ENCODE results near the gene CD84.
"Not testable (repeated sequence)": the region's sequence is repeated elsewhere in the genome, so short reads cannot be mapped to it uniquely, and the experiment has no call there.

The CD84 gene

DNA sequence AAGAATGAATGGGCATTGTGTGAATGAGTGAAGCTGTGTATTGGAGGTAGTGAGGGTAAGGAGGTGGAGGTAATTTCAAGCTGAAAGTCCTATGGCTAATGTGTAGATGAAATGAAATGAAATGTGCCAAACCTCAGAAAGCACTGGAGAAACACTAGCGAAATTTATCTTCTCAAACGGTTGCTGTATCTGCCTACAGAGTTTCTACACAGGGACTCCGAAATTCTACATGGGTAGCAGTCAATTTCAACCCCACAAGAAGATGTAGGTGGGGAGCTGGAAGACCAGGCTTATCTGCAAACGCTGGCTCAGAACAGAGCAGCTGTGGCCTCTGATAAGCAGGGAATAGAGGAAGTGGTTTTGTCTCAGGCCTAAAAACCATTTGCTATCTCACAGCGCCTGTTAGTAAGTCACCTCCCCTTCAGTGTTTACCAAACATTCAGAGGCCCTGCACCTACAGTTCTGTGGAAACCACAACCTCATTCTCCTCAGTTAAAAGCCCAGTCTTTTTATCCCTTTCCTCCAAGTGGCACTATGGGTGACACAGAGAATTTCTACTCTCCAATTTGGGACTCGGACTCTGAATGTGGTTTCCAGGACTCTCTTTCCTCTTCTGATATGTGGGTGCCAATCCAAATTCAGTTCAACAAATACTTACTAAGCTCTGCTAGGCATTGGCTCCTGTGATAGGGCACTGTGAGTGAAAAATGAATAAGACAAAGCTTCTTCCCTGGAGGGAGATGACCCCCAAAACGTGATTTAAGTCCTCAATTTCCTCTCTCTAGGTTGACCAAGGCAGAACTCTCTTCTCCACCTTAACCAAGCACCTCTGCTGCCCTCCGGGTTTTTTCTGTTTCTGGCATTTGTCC is 39.1 kb downstream of the CD84 start:
- DNase-seq = peak; percentile 38 to 55

DNA sequence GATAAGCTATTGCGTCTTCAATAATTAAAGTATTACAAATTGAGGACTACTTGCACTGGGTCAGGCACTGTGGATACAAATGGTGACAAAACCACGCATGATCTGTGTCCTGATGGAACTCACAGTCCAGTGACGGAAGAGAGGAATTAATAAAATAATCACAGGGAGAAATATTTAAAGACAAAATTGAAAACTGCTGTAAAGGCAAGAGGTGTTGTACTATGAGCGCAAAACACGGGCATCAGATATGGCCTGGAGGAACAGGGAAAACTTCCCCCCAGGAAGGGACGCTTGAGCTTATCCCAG is 39.7 kb downstream of the CD84 start:
- no peak for DNase-seq

DNA sequence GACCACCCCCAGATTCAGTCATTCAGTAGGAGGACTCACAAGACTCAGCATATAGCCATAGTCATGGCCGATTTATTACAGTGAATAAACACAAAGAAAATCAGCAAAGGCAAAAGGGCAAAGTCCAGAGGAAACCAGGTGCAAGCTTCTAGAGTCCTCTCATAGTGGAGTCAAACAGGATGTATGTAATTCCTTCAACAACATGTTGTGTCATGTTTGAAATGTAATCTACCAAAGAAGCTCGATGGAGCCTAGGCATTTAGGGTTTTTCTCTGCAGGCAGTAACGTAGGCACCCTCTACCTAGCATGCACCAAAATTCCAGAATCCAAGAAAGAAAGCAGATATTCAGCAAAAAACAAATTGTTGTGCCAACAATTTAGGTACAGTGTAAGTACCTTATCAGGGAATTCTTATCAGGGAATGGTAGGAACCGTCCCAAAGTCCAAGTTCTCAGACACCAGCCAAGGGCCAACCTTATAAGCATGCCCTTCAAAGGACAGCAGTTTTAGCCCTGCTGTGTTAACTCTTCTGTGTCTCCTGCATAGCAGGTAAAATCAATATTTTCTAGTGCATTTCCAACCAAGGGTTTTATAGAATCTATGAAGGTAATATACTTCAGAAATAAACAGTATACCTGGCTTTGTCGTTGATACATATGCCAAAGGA is 40.2 kb downstream of the CD84 start:
- no peak for DNase-seq

DNA sequence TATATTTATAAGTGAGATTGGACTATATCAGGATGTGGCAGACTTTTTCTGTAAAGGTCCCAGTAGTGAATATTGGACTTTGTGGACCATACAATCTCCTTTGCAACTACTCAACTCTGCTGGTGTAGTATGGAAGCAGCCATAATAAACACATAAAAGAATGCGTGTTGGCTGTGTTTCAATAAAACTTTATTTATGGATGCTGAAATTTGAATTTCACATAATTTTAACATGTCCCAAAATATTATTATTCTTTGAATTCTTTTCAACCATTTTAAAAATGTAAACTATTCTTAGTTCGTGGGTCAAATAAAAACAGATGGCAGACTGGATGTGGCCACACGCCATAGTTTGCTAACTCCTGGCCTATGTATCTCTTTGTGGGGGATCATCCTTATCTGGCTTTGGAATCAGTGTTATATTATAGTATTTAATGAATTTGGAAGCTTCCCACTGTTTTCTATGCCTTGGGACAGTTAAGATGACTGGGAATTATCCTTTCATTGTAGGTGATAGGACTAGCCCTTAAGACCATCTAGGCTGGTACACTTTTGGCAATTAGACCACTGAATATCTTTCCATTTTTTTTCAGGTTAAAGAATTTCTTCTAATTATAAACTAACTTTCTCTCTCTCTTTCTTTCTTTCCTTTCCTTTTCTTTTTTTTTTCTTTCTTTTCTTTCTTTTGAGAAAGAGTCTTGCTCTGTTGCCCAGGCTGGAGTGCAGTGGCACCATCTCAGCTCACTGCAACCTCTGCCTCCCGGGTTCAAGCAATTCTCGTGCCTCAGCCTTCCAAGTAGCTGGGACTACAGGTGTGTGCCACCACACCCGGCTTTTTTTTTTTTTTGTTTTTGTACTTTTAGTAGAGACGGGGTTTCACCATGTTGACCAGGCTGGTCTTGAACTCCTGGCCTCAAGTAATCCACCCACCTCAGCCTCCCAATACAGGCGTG is 41.3 kb downstream of the CD84 start:
- no peak for DNase-seq

DNA sequence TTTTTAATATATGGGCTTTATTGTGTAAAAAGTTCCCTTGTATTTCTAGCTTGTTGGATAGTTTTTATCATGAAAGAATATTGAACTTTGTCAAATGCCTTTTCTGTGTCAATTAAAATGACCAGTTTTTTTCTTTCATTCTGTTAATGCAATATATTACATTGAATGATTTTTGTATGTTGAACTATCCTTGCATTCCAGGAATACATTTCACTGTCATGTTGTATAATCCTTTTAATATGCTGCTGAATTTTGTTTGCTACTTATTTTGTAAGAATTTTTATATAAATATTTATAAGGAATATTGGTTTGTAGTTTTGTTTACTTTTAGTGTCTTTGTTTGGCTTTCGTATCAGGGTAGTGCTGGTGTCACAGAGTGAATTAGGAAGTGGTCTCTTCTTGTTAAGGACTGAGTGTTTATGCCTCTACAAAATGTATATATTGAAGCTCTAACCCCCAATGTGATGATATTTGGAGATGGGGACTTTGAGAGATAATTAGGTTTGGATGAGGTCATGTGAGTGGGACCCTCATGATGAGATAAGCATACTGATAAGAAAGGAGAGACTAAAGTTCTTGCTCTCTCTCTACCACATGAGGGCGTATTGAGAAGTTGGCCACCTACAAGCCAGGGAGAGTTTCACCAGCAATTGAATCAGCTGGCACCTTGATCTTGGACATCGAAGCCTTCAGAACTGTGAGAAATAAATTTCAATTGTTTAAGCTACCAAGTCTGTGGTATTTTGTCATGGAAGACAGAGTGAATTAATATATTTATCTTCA is 44.3 kb downstream of the CD84 start:
- no peak for DNase-seq

DNA sequence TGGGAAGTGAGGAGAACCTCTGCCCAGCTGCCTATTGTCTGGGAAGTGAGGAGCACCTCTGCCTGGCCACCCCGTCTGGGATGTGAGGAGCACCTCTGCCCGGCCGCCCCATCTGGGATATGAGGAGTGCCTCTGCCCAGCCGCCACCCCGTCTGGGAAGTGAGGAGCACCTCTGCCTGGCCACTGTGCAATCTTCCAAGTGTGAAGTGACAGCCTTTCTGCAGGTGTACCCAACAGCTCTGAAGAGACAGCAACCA is 46.8 kb downstream of the CD84 start:
- DNase-seq = not testable (repeated sequence)

DNA sequence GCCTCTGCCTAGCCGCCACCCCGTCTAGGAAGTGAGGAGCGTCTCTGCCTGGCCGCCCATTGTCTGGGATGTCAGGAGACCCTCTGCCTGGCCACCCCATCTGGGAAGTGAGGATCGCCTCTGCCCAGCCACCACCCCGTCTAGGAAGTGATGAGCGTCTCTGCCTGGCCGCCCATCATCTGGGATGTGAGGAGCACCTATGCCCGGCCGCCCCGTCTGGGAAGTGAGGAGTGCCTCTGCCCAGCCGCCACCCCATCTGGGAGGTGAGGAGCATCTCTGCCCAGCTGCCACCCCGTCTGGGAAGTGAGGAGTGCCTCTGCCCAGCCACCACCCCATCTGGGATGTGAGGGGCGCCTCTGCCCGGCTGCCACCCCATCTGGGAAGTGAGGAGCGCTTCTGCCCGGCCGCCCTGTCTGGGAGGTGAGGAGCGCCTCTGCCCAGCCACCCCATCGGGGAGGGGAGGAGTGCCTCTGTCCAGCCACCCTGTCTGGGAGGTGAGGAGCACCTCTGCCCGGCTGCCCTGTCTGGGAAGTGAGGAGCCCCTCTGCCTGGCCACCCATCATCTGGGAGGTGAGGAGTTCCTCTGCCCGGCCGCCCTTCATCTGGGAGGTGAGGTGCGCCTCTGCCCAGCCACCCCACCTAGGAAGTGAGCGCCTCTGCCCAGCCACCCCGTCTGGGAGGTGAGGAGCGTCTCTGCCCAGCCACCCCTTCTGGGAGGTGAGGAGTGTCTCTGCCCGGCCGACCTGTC is 47.3 kb downstream of the CD84 start:
- DNase-seq = not testable (repeated sequence)

DNA sequence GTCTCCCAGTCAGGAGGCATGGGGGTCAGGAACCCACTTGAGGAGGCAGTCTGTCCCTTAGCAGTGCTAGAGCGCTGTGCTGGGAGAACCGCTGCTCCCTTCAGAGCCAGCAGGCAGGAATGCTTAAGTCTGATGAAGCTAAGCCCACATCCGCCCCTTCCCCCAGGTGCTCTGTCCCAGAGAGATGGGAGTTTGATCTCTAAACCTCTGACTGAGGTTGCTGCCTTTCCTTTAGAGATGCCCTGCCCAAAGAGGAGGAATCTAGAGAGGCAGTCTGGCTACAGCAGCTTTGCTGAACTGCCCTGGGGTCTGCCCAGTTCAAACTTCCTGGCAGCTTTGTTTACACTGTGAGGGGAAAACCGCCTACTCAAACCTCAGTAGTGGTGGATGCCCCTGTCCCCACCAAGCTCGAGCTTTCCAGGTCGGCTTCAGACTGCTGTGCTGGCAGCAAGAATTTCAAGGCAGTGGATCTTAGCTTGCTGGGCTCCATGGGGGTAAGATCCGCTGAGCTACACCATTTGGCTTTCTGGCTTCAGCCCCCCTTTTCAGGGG is 49.8 kb downstream of the CD84 start:
- DNase-seq = not testable (repeated sequence)

DNA sequence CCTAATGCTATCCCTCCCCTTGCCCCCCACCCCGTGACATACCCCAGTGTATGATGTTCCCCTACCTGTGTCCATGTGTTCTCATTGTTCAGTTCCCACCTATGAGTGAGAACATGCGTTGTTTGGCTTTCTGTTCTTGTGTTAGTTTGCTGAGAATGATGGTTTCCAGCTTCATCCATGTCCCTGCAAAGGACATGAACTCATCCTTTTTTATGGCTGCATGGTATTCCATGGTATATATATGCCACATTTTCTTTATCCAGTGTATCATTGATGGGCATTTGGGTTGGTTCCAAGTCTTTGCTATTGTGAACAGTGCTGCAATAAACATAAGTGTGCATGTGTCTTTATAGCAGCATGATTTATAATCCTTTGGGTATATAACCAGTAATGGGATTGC is 55.5 kb downstream of the CD84 start:
- not testable (repeated sequence) for DNase-seq

DNA sequence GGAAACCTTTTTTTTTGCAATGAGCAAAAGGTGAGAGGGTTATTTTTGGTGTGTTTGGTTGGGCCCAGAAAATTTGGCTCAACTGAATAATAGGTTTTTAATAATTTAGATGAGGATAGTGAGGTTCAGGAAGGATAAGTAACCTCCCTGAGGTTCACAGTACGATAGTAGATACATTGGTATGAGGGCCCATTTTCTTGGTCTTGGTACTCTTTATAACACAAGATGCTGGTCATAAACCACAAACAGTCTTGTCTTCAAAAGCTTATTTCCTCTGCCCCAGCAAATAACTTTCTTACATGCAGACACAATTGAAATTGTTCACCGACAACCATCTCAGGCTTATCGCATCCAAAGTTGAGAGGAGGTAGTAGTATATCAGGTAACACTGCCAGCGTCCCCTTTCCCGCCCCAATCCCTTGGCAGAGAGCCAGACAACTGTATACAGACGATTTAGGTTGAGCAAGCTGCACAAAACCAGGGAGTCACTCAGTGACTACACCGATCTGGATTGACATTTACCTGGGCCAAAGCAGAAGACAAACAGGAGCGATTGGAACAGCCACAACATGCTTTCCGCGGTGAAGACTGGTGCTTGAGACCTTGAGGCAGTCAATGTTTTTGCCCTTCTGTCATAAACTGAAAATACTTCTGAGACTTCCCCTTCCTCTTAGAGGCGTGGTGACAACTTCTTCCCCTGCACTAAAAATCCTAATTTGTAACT is 56.5 kb downstream of the CD84 start, which contains the start of gene SLAMF6:
TSS of gene SLAMF6 (minus strand) at position 634 of the 724 bp plus-strand sequence. CDS start at position 571, 63 bp downstream.
- DNase-seq = peak; percentile 60 to 72

DNA sequence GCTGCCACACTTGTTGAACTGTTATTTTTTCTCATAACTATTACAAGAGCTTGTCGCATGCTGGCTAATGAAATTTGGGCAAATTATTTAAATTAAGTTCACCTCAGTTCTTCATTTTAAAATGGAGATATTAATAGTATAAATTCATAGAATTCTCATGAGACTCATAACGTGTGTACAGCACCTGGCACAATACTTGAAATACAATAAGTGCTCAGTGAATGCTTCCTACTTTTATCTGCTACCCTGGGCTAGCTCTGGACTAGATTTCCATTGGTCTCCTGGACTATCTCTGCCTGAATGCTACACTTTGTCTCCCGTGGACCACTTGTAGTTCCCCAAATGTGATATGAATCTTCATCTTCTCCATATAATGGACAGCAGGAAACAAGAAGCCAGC is 57.2 kb downstream of the CD84 start:
- no peak for DNase-seq

DNA sequence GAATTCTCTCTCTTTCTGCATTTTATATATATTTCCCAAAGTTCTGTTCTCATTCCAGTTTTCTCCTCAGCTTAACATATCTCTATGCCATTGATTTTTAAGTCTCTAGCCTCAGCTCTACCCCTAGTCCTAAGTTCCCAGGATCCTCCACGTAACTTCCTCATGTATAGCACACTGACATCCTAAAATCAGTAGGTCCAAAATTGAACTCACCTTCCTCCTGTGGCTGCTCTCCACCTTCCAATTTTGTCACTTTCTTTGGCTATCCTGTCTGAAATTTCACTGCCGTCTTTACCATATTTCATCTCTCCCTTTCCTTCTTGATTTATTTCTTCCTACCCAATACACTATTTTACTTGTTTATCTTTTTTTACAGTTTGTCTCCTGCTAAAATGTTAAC is 57.7 kb downstream of the CD84 start:
- DNase-seq = no peak

DNA sequence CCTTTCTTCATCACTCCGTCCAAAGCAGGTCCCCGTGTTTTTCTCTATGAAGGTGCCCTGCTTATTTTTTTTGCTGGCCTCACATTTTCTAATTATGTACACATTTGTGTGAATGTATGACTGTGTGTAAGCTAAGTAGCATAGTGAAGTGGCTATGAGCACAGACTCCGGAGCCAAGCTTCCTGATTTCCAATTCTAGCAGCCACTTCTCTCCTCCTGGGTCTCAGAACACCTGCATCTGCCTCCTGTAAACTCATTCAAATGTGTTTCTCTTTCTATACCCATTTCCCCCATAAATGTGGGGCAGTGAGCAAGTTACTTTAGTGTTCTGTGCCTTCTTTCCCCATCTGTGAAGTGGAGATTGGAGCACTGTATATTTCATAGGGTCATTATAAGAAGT is 58.3 kb downstream of the CD84 start:
- DNase-seq = no peak

DNA sequence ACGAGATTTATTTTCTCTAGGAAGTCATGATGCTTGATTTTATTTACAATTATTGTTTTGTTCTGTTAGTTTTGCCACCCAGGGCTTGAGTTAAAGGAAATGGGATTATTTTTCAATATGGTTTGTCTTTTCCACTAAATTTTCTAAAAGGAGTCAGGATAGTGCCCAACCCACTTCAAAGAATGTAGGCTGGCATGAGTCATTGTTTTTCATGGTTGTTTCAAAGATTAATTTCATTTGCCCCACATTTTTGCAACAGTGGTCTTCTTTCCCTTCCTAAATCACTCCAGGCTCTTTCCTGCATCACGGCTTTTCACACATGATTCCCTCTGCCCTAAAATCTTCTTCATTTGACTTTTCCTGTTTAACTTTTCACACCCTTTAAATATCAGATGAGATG is 58.7 kb downstream of the CD84 start:
- no peak for DNase-seq

DNA sequence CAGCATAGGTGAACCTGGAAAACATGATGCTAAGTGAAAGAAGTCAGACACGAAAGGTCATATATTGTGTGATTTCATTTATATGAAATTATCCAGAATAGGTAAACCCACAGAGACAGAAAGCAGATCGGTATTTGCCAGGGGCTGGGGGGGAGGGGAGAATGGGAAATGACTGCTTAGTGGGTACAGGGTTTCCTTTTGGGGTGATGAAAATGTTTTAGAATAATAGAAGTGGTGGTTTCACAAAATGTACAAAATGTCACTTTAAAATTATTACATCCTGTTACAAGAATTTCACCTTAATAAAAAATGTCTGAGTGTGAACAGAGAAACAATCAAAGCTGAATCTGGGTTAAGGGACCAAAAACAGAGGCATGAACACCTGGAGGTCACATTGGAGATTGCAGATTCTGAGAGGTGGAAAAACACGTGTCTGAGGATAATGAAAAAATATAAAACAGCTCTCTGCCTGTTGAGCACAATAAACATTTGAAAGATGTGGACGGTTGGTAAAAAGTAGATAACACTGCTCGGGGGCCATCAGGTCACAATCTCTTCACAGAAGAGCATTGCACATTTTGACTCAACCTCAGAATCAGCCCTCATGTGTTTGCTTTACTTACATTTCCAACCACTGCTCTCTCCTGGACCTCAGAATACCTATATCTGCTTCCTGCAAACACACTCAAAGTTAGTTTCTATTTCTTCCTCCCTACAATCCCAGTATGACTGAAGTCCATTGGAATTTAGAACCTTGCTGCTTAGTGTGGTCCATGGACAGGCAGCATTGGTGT is 59.5 kb downstream of the CD84 start:
- peak in 1 of 2 experiments; percentile 46 for DNase-seq

DNA sequence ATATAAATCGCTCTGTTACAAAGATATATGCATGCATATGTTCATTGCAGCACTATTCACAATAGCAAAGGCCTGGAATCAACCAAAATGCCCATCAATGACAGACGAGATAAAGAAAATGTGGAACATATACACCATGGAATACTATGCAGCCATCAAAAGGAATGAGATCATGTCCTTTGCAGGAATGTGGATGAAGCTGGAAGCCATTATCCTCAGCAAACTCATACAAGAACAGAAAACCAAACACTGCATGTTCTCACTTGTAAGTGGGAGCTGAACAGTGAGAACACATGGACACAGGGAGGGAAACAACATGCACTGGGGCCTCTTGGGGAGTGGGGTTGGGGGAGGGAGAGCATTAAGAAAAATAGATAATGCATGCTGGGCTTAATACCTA is 61.8 kb downstream of the CD84 start:
- not testable (repeated sequence) for DNase-seq

DNA sequence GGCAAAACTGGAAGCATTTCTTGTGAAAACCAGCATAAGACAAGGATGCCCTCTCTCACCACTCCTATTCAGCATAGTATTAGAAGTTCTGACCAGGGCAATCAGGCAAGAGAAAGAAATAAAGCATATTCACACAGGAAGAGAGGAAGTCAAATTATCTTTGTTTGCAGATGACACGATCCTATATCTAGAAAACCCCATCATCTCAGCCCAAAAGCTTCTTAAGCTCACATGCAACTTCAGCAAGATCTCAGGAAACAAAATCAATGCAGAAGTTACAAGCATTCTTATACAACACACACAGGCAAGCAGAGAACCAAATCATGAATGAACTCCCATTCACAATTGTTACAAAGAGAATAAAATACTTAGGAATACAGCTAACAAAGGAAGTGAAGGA is 63.4 kb downstream of the CD84 start:
- DNase-seq = not testable (repeated sequence)

DNA sequence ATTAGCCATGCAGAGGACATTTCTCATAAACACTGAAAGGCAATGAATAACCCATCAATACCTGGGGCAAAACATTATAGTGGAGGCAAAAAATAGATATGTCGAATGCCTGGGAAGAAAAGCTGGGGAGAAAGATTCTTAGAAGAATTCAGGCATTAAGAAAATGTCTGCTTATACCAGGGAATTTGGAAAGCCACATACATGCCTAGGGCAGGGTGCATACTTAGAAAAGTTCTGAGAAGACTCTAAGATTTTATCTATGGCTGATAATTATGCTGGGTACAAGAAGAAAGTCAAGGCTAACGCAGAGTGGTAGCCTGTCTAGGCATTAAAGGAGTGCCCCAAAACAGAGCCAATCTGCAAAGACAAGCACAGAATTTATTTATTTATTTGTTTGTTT is 74.6 kb downstream of the CD84 start:
- DNase-seq = no peak

DNA sequence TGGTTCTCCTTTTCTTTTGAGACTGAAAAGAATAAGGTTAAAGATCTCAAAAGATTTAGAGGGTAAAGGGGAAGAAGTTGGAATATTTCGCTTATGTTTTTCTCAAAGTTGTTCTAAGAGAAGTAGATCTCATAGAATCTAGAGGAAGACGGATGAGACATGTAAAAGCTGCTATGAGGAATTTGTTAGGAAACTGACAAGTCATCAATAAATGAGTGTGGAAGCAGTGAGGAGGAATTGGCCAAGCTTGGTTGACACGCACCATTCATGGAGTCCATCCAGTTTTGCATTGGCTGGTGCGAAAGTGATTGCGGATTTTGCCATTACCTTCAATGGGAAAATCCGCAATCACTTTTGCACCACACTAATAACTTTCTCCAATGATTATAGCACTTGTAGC is 76.2 kb downstream of the CD84 start:
- DNase-seq = no peak

Data from activated CD4-positive, alpha-beta T cell treated with anti-CD3 and anti-CD28 coated beads, Interleukin-2, amount 50 U/mL, for 48 hours (primary cell).